GM21515 (cell line): ENCODE measurements around the gene GYS1.
"Not testable (repeated sequence)": the region's sequence is repeated elsewhere in the genome, so short reads cannot be mapped to it uniquely, and the experiment has no call there.

Source experiments
- ATAC-seq: cut with Tn5 transposase; IDR thresholded peaks from one replicate; pipeline ENCODE4 v1.9.1; 2021; ENCODE audit not compliant: unreplicated experiment

The GYS1 gene

DNA sequence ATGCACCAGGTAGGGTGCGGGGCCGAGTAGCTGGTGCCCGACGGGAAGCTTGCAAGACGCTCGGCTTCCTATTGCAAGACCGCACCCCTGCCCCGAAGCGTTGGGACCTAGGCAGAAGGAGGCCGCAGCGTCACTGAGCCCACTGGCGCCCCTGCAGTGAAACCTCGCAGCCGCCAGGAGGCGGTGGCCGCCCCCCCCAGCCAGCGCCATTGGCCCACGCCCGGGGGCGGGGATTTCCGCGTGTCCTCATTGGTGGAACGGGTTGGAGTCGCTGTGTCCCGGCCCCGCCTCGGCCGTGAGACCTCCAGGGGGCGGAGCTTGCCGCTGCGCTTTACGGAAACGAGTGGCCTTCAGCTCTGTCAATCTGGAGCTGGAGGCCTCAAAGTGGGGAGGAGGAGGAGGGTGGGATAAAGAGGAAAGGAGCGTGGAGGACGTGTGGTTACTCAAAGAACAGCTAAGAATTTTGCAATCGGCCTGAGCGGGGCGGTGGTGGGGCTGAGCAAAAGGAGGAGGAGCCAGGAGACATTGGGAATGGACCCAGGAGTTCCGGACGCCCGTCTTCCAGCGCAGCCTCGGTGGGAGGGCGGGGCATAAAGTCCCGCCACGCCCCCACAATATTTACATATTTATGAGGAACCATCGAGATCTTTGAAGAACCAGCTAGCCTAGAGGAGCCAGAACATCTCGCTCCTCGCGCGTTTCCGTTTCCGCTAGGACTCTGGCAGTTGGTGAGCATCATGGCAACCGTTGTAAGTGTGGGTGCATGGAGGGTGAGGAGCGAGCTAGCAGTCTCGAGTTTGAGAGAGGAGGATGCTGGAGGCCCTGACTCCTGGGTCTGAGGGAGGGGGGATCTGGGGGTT, at the start of gene GYS1, which contains the start of gene RUVBL2:
Gene GYS1, minus strand, starts transcription at position 135 of the 860 bp plus-strand sequence. CDS start 197 bp downstream, outside the sequence.
Gene RUVBL2, plus strand, starts transcription at position 713 of the 860 bp plus-strand sequence. Its CDS starts 25 bp downstream, at position 738.
- ATAC-seq: peak; percentile 84

DNA sequence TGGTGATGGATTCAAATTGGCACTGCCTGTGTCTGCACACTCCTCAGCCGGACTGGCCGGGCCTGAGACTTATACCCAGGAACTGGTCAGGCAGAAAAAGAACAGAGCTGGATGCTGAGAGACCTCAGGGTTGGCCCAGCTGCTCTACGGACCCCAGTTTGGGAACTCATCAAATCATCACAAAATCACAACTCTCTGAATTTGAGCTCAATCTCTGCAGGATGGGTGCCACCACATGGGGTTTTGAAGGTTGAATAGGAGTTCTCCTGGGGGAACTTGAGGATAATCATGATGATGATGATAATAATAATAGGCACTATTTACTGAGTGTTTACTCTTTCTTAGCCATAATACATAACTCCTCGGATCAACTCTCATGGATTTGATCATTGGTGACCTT, 49.6 kb upstream of the GYS1 start:
- ATAC-seq: not testable (repeated sequence)

GRCh38 chr19:49042177-49042576, 49.1 kb upstream of the GYS1 start:
- ATAC-seq: no peak

DNA sequence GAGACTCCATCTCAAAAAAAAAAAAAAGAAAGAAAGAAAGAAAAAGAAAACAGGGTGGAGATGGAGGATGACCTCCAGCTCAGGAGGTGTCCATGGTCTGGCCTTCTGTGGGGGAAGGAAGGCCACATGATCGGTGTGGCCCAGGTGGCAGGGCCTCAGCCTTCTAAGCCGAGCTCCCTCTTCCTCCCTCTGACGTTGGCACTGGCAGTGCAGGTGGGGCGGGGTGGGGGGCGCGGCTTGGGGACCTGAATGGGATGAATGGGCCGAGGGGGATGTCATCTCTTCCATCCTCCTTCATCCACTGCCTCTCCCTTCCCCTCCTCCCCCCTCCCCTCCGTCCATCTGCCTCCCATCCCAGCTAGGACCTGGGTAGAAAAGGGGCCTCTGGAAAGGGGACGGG, 46.6 kb upstream of the GYS1 start:
- not testable (repeated sequence) for ATAC-seq

GRCh38 chr19:49038557-49039276, 45.6 kb upstream of the GYS1 start:
- not testable (repeated sequence) for ATAC-seq

DNA sequence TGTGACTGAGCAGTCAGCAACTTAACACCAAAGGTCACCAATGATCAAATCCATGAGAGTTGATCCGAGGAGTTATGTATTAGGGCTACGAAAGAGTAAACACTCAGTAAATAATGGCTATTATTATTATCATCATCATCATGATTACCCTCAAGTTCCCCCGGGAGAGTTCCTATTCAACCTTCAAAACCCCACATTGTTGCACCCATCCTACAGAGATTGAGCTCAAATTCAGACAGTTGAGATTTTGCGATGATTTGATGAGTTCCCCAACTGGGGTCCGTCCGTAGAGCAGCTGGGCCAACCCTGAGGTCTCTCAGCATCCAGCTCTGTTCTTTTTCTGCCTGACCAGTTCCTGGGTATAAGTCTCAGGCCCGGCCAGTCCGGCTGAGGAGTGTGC, 45.0 kb upstream of the GYS1 start:
- ATAC-seq: not testable (repeated sequence)

DNA sequence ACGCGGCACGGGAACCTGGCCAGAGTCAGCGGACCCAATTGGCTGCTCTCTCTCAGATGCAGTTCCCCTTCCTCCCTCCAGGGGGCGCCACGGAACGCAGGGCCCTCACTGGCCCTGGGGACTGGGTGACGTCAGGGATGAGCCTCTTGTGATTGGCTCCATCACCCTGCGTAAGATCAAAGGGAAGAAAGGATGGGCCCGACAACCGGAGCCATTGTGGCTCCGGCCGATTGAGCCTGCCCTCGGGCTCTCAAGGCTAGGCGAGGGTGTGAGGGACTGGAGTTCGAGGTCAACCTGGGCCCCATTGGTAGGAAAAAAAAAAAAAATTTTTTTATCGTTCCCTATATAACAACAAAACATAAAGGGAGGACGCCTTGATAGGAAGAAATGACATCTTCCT, 43.7 kb upstream of the GYS1 start, which contains the start of gene CGB1:
Gene CGB1, minus strand, starts transcription at position 81 of the 400 bp plus-strand sequence. CDS start 184 bp downstream, outside the sequence.
- ATAC-seq: not testable (repeated sequence)

DNA sequence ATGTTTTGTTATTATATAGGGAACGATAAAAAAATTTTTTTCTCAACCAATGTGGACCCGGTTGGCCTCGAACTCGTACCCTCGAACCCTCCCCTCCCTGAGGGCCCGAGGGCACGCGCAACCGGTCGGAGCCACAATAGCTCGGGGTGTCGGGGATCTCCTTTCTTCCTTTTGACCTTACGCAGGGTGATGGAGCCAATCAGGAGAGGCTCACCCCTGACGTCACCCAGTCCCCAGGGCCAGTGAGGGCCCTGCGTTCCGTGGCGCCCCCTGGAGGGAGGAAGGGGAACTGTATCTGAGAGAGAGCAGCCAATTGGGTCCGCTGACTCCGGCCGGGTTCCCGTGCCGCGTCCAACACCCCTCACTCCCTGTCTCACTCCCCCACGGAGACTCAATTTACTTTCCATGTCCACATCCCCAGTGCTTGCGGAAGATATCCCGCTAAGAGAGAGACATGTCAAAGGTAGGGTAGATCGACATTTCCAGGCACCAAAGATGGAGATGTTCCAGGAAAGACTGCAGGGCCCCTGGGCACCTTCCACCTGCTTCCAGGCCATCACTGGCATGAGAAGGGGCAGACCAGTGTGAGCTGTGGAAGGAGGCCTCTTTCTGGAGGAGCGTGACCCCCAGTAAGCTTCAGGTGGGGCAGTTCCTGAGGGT, 38.7 kb upstream of the GYS1 start, which contains the start of gene CGB2:
Gene CGB2, plus strand, starts transcription at position 249 of the 660 bp plus-strand sequence. Its CDS starts 206 bp downstream, at position 455.
- not testable (repeated sequence) for ATAC-seq

GRCh38 chr19:49030323-49030722, 37.2 kb upstream of the GYS1 start:
- not testable (repeated sequence) for ATAC-seq

DNA sequence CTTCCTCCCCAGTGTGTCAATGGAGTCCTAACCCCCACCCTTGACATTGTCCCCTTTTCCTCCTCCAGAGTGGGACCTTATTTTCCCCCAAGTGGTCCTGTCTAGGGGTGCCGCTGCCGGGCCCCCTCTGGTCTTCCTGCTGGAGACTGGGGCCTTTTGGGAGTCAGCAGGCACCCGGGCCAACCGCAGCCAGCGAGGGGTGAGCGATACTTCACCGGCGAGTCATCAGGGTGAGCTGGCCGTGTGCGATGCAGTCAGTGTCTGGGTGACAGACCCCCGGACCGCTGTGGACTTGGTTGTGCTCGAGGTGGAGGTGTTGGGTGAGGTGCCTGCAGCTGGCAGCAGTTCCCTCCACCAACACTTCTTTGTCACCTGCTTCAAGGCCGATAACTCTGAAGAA, 36.6 kb upstream of the GYS1 start:
- ATAC-seq: not testable (repeated sequence)

DNA sequence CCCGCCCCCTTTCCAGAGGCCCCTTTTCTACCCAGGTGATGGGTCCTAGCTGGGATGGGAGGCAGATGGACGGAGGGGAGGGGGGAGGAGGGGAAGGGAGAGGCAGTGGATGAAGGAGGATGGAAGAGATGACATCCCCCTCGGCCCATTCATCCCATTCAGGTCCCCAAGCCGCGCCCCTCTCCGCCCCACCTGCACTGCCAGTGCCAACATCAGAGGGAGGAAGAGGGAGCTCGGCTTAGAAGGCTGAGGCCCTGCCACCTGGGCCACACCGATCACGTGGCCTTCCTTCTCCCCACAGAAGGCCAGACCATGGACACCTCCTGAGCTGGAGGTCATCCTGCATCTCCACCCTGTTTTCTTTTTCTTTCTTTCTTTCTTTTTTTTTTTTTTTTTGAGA, 35.6 kb upstream of the GYS1 start:
- ATAC-seq: not testable (repeated sequence)

DNA sequence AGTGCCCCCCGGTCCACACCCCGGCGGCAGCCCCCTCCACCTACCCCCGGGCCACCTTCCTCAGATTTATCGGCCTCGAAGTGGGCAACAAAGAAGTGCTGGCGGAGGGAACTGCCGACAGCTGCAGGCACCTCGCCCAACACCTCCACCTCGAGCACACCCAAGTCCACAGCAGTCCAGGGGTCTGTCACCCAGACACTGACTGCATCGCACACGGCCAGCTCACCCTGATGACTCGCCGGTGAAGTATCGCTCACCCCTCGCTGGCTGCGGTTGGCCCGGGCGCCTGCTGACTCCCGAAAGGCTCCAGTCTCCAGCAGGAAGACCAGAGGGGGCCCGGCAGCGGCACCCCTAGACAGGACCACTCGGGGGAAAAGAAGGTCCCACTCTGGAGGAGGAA, 32.5 kb upstream of the GYS1 start:
- not testable (repeated sequence) for ATAC-seq

GRCh38 chr19:49025088-49025487, 32.0 kb upstream of the GYS1 start:
- not testable (repeated sequence) for ATAC-seq

DNA sequence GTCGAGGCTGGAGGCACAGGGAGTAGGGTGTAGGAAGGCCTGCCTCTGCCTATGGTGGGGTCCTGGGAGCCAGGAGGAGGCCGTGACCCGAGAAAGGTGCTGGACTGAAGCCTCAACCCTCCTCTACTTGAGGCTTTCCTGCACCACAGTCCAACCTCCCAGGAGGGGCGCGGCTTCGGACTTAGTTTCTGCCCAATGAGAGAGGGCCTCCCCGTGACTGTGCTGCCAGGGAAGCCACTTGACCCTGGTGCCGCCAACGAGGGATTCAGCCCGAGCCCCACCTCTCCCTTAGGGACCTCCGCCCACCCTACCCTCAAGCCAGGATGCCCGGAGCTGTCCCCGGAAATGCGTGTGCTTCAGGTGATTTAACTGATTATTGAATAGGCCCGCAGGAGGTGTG, 31.1 kb upstream of the GYS1 start, which contains the start of gene CGB3:
Gene CGB3, minus strand, starts transcription at position 101 of the 400 bp plus-strand sequence. CDS start 362 bp downstream, outside the sequence.
- not testable (repeated sequence) for ATAC-seq

DNA sequence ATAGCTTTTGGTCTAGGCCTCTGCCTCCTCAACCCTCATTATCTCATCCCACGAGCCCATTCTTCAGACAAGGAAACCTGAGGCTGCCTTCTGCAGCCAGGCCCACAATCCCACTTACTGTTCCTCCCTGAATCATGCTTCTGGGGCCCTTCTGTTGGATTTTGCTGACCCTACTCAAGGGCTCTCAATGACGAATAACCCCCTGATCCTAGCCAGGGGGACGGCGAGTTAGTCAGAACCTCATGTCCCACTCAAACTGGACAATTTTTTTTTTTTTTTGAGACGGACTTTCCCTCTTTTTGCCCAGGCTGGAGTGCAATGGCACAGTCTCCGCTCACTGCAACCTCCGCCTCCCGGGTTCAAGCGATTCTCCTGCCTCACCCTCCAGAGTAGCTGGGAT, 29.0 kb upstream of the GYS1 start:
- no peak for ATAC-seq

GRCh38 chr19:49020931-49021895, 28.1 kb upstream of the GYS1 start:
- no peak for ATAC-seq

DNA sequence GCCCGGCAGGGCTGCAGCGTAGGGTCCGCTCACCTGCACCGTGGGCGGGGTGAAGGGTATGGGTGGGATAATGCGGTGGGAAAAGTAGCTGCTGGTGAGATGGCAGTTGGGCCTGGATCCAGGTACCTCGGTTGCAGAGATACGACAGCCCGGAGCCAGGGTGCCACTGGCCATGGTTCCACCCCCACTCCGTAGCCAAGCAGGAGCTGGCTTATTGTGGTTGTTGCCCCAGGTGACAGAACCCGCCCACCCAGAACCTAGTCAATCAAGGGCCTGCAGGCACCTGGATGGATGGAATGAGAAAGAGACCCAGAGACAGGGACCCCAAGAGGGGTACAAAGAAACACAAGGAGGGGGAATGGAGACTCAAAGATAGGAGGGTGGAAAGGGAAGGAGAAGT, 27.2 kb upstream of the GYS1 start:
- no peak for ATAC-seq

DNA sequence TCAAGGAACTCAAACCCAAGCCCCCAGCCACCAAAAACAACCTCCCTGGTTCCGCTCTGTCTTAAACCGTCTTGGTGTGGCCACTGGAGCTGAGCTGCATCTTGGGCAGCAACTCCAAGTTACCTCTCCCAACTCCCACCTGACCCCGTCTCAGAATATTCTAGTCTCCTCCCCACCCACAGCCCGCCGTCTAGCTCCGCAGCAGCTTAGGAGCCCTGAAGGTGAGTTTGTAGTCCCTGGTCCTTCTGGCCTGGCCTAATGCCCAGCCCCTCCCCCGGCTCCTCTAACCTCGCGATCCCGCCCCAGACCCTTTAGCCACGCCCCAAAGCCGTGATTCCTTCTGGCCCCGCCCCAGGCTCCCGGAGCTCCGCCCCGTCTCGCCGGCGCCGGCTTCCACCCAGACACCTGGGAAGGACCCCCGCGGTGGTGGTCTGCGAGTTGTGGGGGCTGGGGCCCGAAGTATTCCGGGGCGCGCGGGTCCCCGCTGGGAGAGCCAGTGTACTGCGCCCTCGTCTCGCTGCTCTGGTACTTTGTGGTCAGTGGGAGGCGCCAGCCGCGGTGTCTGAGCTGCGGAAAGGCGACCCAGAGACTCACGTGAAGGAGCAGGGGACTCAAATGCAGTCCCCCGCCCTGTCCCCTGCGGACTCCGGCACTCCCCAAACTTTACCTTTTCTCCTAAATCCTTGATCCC, 26.3 kb upstream of the GYS1 start:
- no peak for ATAC-seq
